C4-2B (cell line): ENCODE measurements around the gene DDX1.

ENCODE experiments used
- ZFX ChIP-seq: fragments of 450-650 bp; IDR thresholded peaks from 2 replicates; pipeline ENCODE4 v1.6.1; 2017
- TF ChIP-seq, protein P1 (sequence below): fragments of 450-650 bp; conservative IDR thresholded peaks from 2 replicates; pipeline ENCODE4 v1.5.1; 2017; ENCODE audit warnings: mild to moderate bottlenecking

GRCh38 chr2:15565392-15565791 is 26.3 kb upstream of the DDX1 start:
- TF ChIP-seq, protein P1, sequence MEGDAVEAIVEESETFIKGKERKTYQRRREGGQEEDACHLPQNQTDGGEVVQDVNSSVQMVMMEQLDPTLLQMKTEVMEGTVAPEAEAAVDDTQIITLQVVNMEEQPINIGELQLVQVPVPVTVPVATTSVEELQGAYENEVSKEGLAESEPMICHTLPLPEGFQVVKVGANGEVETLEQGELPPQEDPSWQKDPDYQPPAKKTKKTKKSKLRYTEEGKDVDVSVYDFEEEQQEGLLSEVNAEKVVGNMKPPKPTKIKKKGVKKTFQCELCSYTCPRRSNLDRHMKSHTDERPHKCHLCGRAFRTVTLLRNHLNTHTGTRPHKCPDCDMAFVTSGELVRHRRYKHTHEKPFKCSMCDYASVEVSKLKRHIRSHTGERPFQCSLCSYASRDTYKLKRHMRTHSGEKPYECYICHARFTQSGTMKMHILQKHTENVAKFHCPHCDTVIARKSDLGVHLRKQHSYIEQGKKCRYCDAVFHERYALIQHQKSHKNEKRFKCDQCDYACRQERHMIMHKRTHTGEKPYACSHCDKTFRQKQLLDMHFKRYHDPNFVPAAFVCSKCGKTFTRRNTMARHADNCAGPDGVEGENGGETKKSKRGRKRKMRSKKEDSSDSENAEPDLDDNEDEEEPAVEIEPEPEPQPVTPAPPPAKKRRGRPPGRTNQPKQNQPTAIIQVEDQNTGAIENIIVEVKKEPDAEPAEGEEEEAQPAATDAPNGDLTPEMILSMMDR: no peak
- no peak for TF ChIP-seq ZFX
